ENCODE data around the gene FBXW2.

FBXW2 gene

GRCh38 chr9:120714846-120715388, 78.3 kb downstream of the FBXW2 start:
- H3K4me3 ChIP-seq (ENCODE audit: low read depth, low read length): peak overlapping the region; percentile 59
- no peak for TF ChIP-seq CTCF (IDR thresholded peaks at IDR 0.05; ENCODE audit: low read depth, low read length)
- DNase-seq (ENCODE audit: low read depth, low spot score): no peak
- in situ Hi-C loops (cut with HindIII; ENCODE audit: low sequenced_read_pairs): no loop called here

GRCh38 chr9:120714088-120714845, 78.9 kb downstream of the FBXW2 start, which contains the start of gene MEGF9:
Gene MEGF9 (minus strand): TSS chr9:120714470. CDS start chr9:120714358, 112 bp downstream.
- no peak for TF ChIP-seq CTCF (IDR thresholded peaks at IDR 0.05; ENCODE audit: low read depth, low read length)
- peak; percentile 98 for DNase-seq (ENCODE audit: low read depth, low spot score)
- in situ Hi-C loops (cut with HindIII; ENCODE audit: low sequenced_read_pairs): no loop called here
- H3K4me3 ChIP-seq (ENCODE audit: low read depth, low read length): peak within 1 kb of the TSS; percentile 68

GRCh38 chr9:120713257-120714087, 79.7 kb downstream of the FBXW2 start:
- DNase-seq (ENCODE audit: low read depth, low spot score): no peak
- in situ Hi-C loops (cut with HindIII; ENCODE audit: low sequenced_read_pairs): no loop called here
- peak overlapping the region; percentile 68 for H3K4me3 ChIP-seq (ENCODE audit: low read depth, low read length)
- no peak for TF ChIP-seq CTCF (IDR thresholded peaks at IDR 0.05; ENCODE audit: low read depth, low read length)

- in situ Hi-C loops (cut with HindIII; ENCODE audit: low sequenced_read_pairs): no loop called here
- peak overlapping the region; percentile 68 for H3K4me3 ChIP-seq (ENCODE audit: low read depth, low read length)
- no peak for TF ChIP-seq CTCF (IDR thresholded peaks at IDR 0.05; ENCODE audit: low read depth, low read length)
- DNase-seq (ENCODE audit: low read depth, low spot score): no peak
Observed at GRCh38 chr9:120712539-120713031, 80.6 kb downstream of the FBXW2 start.

- H3K4me3 ChIP-seq (ENCODE audit: low read depth, low read length): peak overlapping the region; percentile 68
- DNase-seq (ENCODE audit: low read depth, low spot score): no peak
- in situ Hi-C loops (cut with HindIII; ENCODE audit: low sequenced_read_pairs): no loop called here
- no peak for TF ChIP-seq CTCF (IDR thresholded peaks at IDR 0.05; ENCODE audit: low read depth, low read length)
Observed at GRCh38 chr9:120711841-120712538, 81.2 kb downstream of the FBXW2 start.

GRCh38 chr9:120711354-120711753, 81.9 kb downstream of the FBXW2 start:
- TF ChIP-seq CTCF (IDR thresholded peaks at IDR 0.05; ENCODE audit: low read depth, low read length): no peak
- DNase-seq (ENCODE audit: low read depth, low spot score): no peak
- no peak overlapping the region for H3K4me3 ChIP-seq (ENCODE audit: low read depth, low read length)
- in situ Hi-C loops (cut with HindIII; ENCODE audit: low sequenced_read_pairs): no loop called here

All from astrocyte of the spinal cord (primary cell).